SK-N-MC (cell line): ENCODE measurements around the gene VAV3.

Experiments
- EZH2 ChIP-seq: fragments of 200-600 bp; sonication (generic); IDR thresholded peaks from one replicate; pipeline ENCODE4 v1.6.1; 2017; ENCODE audit warnings: antibody characterized with exemption
- POLR2AphosphoS5 ChIP-seq: IDR thresholded peaks from 2 replicates; pipeline ENCODE4 v1.6.1; 2012; ENCODE audit warnings: mild to moderate bottlenecking, low read depth, low read length, borderline replicate concordance

GRCh38 chr1:107874221-107874620 is 90.8 kb downstream of the VAV3 start:
- no peak for TF ChIP-seq POLR2AphosphoS5
- no peak for TF ChIP-seq EZH2
